ENCODE data around the gene AARS2. TPM values are rescaled to one million over a fixed set of nuclear protein-coding genes. Genes with fewer than 3 reads are reported as not detected.
A peak's percentile ranks its signal among the peaks of the same experiment; 100 is the strongest.

The AARS2 gene
- total and polyA plus RNA-seq, 9 of the 15 experiments (the other 6 are each of a cell fraction or from before 2014, with no cell fraction given) = 0.97 to 34.0 (median 18.3) TPM

DNA sequence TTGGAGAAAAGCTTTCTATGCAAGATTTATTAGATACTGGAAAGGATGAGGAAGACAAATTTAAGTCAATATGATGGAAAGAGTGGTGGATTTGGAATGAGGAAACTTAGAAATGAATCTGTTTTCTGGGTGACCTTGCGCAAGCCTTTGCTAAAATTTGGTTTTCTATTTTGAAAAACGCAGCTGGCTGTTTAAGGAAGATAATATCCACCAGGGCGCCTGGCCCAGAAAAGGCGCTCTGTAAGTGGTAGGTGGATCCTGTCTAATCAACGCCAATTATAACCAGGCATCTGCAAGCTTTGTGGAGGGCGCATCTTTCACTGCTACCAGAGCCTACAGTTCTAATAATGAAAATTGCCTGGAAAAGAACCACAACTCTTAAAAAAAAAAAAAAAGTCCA lies 28.9 kb upstream of the AARS2 start (continued):
- no peak for TF ChIP-seq RREB1 (CRISPR knock-in tag; IDR thresholded peaks at IDR 0.05)
- TF ChIP-seq, protein P1, sequence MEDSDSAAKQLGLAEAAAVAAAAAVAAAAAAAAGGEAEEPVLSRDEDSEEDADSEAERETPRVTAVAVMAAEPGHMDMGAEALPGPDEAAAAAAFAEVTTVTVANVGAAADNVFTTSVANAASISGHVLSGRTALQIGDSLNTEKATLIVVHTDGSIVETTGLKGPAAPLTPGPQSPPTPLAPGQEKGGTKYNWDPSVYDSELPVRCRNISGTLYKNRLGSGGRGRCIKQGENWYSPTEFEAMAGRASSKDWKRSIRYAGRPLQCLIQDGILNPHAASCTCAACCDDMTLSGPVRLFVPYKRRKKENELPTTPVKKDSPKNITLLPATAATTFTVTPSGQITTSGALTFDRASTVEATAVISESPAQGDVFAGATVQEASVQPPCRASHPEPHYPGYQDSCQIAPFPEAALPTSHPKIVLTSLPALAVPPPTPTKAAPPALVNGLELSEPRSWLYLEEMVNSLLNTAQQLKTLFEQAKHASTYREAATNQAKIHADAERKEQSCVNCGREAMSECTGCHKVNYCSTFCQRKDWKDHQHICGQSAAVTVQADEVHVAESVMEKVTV (CRISPR knock-in tag; IDR thresholded peaks at IDR 0.05) = no peak
- TF ChIP-seq JUND (IDR thresholded peaks at IDR 0.05; ENCODE audit: borderline replicate concordance, low read depth, low read length) = no peak
- no peak for TF ChIP-seq JUND (tag; IDR thresholded peaks at IDR 0.05; ENCODE audit: borderline replicate concordance, low read depth, low read length)
- 0 out of 2 replicates have a peak, but pooled peaks have one; percentile 17 for TF ChIP-seq DPF2 (IDR thresholded peaks at IDR 0.05)
- TF ChIP-seq ZNF277 (CRISPR knock-in tag; IDR thresholded peaks at IDR 0.05; ENCODE audit: borderline replicate concordance) = no peak
- TF ChIP-seq TAL1 (IDR thresholded peaks at IDR 0.05) = peak; percentile 29; the same call in 1 of the 2 replicates
- no peak for TF ChIP-seq RBBP5 (IDR thresholded peaks at IDR 0.05; ENCODE audit: borderline replicate concordance, insufficient read depth, low read length, poor library complexity, severe bottlenecking)
- TF ChIP-seq CEBPG (CRISPR knock-in tag; IDR thresholded peaks at IDR 0.05) = no peak
- TF ChIP-seq CEBPG (tag; conservative IDR thresholded peaks at IDR 0.05 in 1 of 2, IDR thresholded peaks at IDR 0.05 in 1 of 2) = peak; percentile 9 to 42; a peak in 2 of 4 replicates
- TF ChIP-seq GATA2 (CRISPR knock-in tag; IDR thresholded peaks at IDR 0.05) = 0 out of 2 replicates have a peak, but pooled peaks have one; percentile 33
- TF ChIP-seq FOXJ3 (CRISPR knock-in tag; IDR thresholded peaks at IDR 0.05) = no peak
- peak; percentile 55; the same call in 1 of the 2 replicates for TF ChIP-seq TEAD4 (IDR thresholded peaks at IDR 0.05; ENCODE audit: low read length)
- TF ChIP-seq TEAD4 (CRISPR knock-in tag; IDR thresholded peaks at IDR 0.05; ENCODE audit: borderline replicate concordance) = no peak
- TF ChIP-seq, protein P2, sequence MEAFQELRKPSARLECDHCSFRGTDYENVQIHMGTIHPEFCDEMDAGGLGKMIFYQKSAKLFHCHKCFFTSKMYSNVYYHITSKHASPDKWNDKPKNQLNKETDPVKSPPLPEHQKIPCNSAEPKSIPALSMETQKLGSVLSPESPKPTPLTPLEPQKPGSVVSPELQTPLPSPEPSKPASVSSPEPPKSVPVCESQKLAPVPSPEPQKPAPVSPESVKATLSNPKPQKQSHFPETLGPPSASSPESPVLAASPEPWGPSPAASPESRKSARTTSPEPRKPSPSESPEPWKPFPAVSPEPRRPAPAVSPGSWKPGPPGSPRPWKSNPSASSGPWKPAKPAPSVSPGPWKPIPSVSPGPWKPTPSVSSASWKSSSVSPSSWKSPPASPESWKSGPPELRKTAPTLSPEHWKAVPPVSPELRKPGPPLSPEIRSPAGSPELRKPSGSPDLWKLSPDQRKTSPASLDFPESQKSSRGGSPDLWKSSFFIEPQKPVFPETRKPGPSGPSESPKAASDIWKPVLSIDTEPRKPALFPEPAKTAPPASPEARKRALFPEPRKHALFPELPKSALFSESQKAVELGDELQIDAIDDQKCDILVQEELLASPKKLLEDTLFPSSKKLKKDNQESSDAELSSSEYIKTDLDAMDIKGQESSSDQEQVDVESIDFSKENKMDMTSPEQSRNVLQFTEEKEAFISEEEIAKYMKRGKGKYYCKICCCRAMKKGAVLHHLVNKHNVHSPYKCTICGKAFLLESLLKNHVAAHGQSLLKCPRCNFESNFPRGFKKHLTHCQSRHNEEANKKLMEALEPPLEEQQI (IDR thresholded peaks at IDR 0.05) = no peak
- TF ChIP-seq ZNF408 (CRISPR knock-in tag; IDR thresholded peaks at IDR 0.05; ENCODE audit: low read depth) = no peak
- TF ChIP-seq KDM1A (IDR thresholded peaks at IDR 0.05) = 0 out of 4 replicates have a peak, but pooled peaks of 1 of the 2 experiments have one; percentile 12
- TF ChIP-seq ZNF143 (CRISPR knock-in tag; IDR thresholded peaks at IDR 0.05) = no peak
